ENCODE data around the gene CLEC1B. TPM values are rescaled to one million over a fixed set of nuclear protein-coding genes. Genes with fewer than 3 reads are reported as not detected.
"Not testable (repeated sequence)": the region's sequence is repeated elsewhere in the genome, so short reads cannot be mapped to it uniquely, and the experiment has no call there.

Gene CLEC1B
- total RNA-seq, 4 donors from 2014 or later, result not detected

GRCh38 chr12:10027311-10027710 is 28.4 kb upstream of the CLEC1B start:
- DNase-seq, result no peak
- in situ Hi-C loops (cut with MboI; ENCODE audit: low pct_ligation_motif_present in 1 of 4, low pct_unique_long_range_greater_than_20kb in 1 of 4, low sequenced_read_pairs in 3 of 4), result loop anchor here in 1 of 4 donors (25.0 kb wide), 1 partner anchor 110 kb away; the partner anchor contains the start of gene CLEC7A
- Histone ChIP-seq H3K9me3 (no peaks in the 10 kb centered on the region), H3K36me3 (no peaks in the 10 kb centered on the region), H3K27me3 (no peaks in the 10 kb centered on the region), H3K4me1 (no peaks in the 10 kb centered on the region), H3K27ac (no peak overlapping the region), H3K4me3 (no peak overlapping the region)
- intact Hi-C loops (cut with DNase I; ENCODE audit: low total_unique reads), result no loop called here
- 64 to 76% methylated on average over 3 of the region's 3 CpGs for WGBS, 2 donors (ENCODE audit: low coverage in 1 of 2)
- TF ChIP-seq POLR2AphosphoS5 (IDR thresholded peaks at IDR 0.05) (no peak), POLR2A (IDR thresholded peaks at IDR 0.05) (no peak), CTCF (IDR thresholded peaks at IDR 0.05) (no peak), EP300 (IDR thresholded peaks at IDR 0.05; ENCODE audit: low read depth) (no peak)

DNA sequence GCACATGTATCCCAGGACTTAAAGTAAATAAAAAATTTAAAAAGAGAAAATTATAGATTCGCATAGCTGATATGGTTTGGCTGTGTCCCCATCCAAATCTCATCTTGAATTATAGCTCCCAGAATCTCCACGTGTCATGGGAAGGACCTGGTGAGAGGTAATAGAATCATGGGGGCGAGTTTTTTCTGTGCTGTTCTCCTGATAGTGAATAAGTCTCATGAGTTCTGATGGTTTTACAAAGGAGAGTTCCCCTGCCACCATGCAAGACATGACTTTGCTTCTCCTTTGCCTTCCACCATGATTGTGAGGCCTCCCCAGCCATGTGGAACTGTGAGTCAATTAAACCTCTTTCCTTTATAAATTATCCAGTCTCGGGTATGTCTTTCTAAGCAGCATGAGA is 27.7 kb upstream of the CLEC1B start:
- DNase-seq; H3K36me3 ChIP-seq; H3K27ac ChIP-seq; H3K27me3 ChIP-seq; intact Hi-C loops (cut with DNase I; ENCODE audit: low total_unique reads); H3K9me3 ChIP-seq; H3K4me3 ChIP-seq; H3K4me1 ChIP-seq: not testable (repeated sequence)
- 89 to 96% methylated on average over 4 of the region's 4 CpGs for WGBS, 2 donors (ENCODE audit: low coverage in 1 of 2)
- in situ Hi-C loops (cut with MboI; ENCODE audit: low pct_ligation_motif_present in 1 of 4, low pct_unique_long_range_greater_than_20kb in 1 of 4, low sequenced_read_pairs in 3 of 4), result loop anchor here in 1 of 4 donors (25.0 kb wide), 1 partner anchor 111 kb away; the partner anchor contains the start of gene CLEC7A

- WGBS, 2 donors (ENCODE audit: low coverage in 1 of 2), result 67 to 85% methylated on average over 3 of the region's 3 CpGs
- H3K27me3 ChIP-seq, result no peaks in the 10 kb centered on the region
- no peaks in the 10 kb centered on the region for H3K36me3 ChIP-seq
- H3K4me3 ChIP-seq, result no peak overlapping the region
- DNase-seq, result no peak
- no peaks in the 10 kb centered on the region for H3K9me3 ChIP-seq
- in situ Hi-C loops (cut with MboI; ENCODE audit: low pct_ligation_motif_present in 1 of 4, low pct_unique_long_range_greater_than_20kb in 1 of 4, low sequenced_read_pairs in 3 of 4), result loop anchor here in 1 of 4 donors (25.0 kb wide), 1 partner anchor 112 kb away; the partner anchor contains the start of gene CLEC7A
- no peak overlapping the region for H3K27ac ChIP-seq
- TF ChIP-seq POLR2AphosphoS5 (IDR thresholded peaks at IDR 0.05) (no peak), EP300 (IDR thresholded peaks at IDR 0.05; ENCODE audit: low read depth) (no peak), POLR2A (IDR thresholded peaks at IDR 0.05) (no peak), CTCF (IDR thresholded peaks at IDR 0.05) (no peak)
- no peaks in the 10 kb centered on the region for H3K4me1 ChIP-seq
- intact Hi-C loops (cut with DNase I; ENCODE audit: low total_unique reads), result no loop called here
Observed at GRCh38 chr12:10025236-10025635, 26.3 kb upstream of the CLEC1B start.

GRCh38 chr12:10021342-10021741 is 22.4 kb upstream of the CLEC1B start:
- Histone ChIP-seq H3K27me3 (no peaks in the 10 kb centered on the region), H3K4me1 (peaks cover 0 to 5% (median 0%) of the 10 kb centered on the region in 4 donors), H3K9me3 (no peaks in the 10 kb centered on the region), H3K4me3 (no peak overlapping the region), H3K36me3 (no peaks in the 10 kb centered on the region), H3K27ac (no peak overlapping the region)
- TF ChIP-seq POLR2AphosphoS5 (IDR thresholded peaks at IDR 0.05), result no peak
- no peak for TF ChIP-seq CTCF (IDR thresholded peaks at IDR 0.05)
- TF ChIP-seq POLR2A (IDR thresholded peaks at IDR 0.05), result no peak
- no peak for TF ChIP-seq EP300 (IDR thresholded peaks at IDR 0.05; ENCODE audit: low read depth)
- in situ Hi-C loops (cut with MboI; ENCODE audit: low pct_ligation_motif_present in 1 of 4, low pct_unique_long_range_greater_than_20kb in 1 of 4, low sequenced_read_pairs in 3 of 4) (no loop called here), intact Hi-C loops (cut with DNase I; ENCODE audit: low total_unique reads) (no loop called here)
- no peak for DNase-seq
- 85 to 89% methylated on average over 3 of the region's 3 CpGs for WGBS, 2 donors (ENCODE audit: low coverage in 1 of 2)

GRCh38 chr12:10018386-10018785 is 19.5 kb upstream of the CLEC1B start:
- intact Hi-C loops (cut with DNase I; ENCODE audit: low total_unique reads) (no loop called here), in situ Hi-C loops (cut with MboI; ENCODE audit: low pct_ligation_motif_present in 1 of 4, low pct_unique_long_range_greater_than_20kb in 1 of 4, low sequenced_read_pairs in 3 of 4) (no loop called here)
- Histone ChIP-seq H3K4me1 (peaks cover 0 to 5% (median 0%) of the 10 kb centered on the region in 4 donors), H3K36me3 (no peaks in the 10 kb centered on the region), H3K27me3 (no peaks in the 10 kb centered on the region), H3K27ac (no peak overlapping the region), H3K9me3 (no peaks in the 10 kb centered on the region), H3K4me3 (no peak overlapping the region)
- 42 to 56% methylated on average over 5 of the region's 5 CpGs for WGBS, 2 donors (ENCODE audit: low coverage in 1 of 2)
- TF ChIP-seq EP300 (IDR thresholded peaks at IDR 0.05; ENCODE audit: low read depth) (no peak), POLR2AphosphoS5 (IDR thresholded peaks at IDR 0.05) (no peak), POLR2A (IDR thresholded peaks at IDR 0.05) (no peak), CTCF (IDR thresholded peaks at IDR 0.05) (no peak)
- DNase-seq, result no peak

All from transverse colon (tissue), 4 donors.